SK-N-DZ (cell line): Measurements from ENCODE around the gene LAMA1. TPM values are rescaled to one million over a fixed set of nuclear protein-coding genes. Genes with fewer than 3 reads are reported as not detected.
"Not testable (repeated sequence)": the region's sequence is repeated elsewhere in the genome, so short reads cannot be mapped to it uniquely, and the experiment has no call there.

Experiments
- DNase-seq: peaks from one replicate; pipeline ENCODE4 v3.0.0-alpha.2; 2015; ENCODE audit warnings: low spot score
- polyA plus RNA-seq, 2 experiments: library from polyadenylated mRNA; depleted of rRNA; stranded (reverse); fragments of >200 nt; gene quantifications; 2 replicates each; pipeline ENCODE4 v1.2.3, GENCODE V29; 2014

The LAMA1 gene, protein sequence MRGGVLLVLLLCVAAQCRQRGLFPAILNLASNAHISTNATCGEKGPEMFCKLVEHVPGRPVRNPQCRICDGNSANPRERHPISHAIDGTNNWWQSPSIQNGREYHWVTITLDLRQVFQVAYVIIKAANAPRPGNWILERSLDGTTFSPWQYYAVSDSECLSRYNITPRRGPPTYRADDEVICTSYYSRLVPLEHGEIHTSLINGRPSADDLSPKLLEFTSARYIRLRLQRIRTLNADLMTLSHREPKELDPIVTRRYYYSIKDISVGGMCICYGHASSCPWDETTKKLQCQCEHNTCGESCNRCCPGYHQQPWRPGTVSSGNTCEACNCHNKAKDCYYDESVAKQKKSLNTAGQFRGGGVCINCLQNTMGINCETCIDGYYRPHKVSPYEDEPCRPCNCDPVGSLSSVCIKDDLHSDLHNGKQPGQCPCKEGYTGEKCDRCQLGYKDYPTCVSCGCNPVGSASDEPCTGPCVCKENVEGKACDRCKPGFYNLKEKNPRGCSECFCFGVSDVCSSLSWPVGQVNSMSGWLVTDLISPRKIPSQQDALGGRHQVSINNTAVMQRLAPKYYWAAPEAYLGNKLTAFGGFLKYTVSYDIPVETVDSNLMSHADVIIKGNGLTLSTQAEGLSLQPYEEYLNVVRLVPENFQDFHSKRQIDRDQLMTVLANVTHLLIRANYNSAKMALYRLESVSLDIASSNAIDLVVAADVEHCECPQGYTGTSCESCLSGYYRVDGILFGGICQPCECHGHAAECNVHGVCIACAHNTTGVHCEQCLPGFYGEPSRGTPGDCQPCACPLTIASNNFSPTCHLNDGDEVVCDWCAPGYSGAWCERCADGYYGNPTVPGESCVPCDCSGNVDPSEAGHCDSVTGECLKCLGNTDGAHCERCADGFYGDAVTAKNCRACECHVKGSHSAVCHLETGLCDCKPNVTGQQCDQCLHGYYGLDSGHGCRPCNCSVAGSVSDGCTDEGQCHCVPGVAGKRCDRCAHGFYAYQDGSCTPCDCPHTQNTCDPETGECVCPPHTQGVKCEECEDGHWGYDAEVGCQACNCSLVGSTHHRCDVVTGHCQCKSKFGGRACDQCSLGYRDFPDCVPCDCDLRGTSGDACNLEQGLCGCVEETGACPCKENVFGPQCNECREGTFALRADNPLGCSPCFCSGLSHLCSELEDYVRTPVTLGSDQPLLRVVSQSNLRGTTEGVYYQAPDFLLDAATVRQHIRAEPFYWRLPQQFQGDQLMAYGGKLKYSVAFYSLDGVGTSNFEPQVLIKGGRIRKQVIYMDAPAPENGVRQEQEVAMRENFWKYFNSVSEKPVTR (N-terminal part only)
- polyA plus RNA-seq (2014; cell fraction: cytosol; rRNA removed) = 25.4 and 30.3 TPM in 2 replicates
- 47.9 and 73.0 TPM in 2 replicates for polyA plus RNA-seq (2014; cell fraction: nucleus; rRNA removed)

- DNase-seq = peak; percentile 81
These were observed at the start of gene LAMA1 for GRCh38 chr18:7117390-7118355. Gene LAMA1, minus strand, starts transcription at chr18:7117797. Its CDS starts 77 bp downstream, at chr18:7117720.

GRCh38 chr18:7165846-7166393 is 48.3 kb upstream of the LAMA1 start:
- DNase-seq = no peak

DNA sequence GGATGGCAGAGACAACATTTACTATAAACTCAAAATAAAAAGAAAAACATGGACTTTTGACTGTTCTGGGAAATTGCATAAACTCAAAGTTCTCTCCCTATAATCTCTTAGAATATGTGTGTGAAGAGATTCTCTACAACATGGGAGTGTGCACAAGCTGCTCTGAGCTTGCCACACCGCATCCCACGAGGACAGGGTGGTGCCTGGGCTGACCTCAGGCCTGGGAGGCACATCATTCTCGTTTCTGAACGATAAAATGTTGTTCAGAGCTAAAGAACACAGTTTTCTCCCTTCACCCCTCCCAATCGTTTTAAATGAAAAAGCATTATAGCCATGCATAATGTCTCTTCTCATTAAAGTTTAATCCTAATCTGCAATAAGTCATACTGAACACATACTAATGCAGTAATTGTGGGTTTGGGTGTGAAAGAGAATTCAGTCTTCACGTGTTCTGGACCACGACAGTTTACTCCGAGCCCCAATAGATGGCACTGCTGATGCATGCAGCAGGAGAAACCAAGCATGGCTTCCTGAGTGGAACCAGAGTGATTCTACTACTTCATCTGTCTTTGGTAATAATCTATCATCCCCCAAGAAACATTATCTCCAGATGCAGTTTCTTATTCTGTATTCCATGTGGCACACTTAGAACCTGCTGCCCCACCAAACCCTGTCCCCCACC is 46.9 kb upstream of the LAMA1 start:
- DNase-seq = no peak

DNA sequence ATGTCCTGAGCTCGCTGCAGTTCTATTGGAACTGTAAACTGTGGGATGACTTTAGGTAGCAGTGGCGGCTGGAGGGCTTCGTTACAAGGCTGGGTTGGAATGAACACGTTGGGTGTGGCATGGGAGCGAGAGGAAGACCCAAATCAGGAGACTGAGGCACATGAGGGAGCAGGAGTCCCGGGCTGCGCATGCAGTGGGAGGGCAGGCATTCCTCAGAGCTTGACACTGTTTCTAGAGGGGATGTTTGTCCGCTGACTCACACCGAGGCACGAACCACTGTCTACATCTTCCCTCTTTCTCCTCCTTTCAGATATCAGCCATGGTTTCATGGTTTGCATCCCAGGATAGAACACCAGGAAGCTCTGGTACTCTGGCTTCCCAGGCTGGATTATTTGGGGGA is 40.6 kb upstream of the LAMA1 start:
- DNase-seq = no peak

- no peak for DNase-seq
These were observed 40.2 kb upstream of the LAMA1 start for GRCh38 chr18:7157760-7158159.

DNA sequence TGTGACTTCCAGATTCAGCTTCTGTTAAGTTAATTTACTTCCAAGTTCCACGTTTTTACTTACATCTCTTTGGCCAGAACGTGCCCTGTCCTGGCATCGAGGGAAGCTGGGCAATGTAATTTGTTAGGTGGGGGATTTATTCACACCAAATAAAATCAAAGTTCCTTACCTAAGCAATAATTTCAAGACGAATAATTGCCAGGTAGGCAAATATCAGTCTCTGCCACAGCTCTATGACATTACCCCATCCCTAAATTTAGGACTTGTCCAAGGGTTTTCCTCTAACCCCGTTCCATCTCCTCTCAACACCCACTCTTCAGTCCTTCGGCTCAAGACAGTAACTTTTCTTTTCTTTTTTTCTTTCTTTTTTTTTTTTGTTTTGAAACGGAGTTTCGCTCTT is 38.3 kb upstream of the LAMA1 start:
- no peak for DNase-seq

- DNase-seq = no peak
These were observed 37.5 kb upstream of the LAMA1 start for GRCh38 chr18:7155092-7155491.

- no peak for DNase-seq
These were observed 34.8 kb upstream of the LAMA1 start for GRCh38 chr18:7152440-7152839.

GRCh38 chr18:7147399-7147798 is 29.8 kb upstream of the LAMA1 start:
- DNase-seq = peak; percentile 51

GRCh38 chr18:7146067-7146466 is 28.5 kb upstream of the LAMA1 start:
- DNase-seq = no peak

DNA sequence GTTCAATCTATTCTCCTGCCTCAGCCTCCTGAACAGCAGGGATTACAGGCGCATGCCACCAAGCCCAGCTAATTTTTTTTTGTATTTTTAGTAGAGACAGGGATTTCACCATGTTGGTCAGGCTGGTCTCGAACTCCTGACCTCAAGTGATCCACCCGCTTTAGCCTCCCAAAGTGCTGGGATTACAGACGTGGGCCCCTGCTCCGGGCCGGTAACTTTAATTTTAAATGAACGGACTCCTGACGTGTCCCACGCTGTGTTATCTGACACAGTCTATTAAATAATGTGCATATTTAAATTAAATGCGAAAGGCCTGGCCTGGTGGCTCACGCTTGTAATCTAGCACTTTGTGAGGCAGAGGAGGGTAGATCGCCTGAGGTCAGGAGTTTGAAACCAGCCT is 27.3 kb upstream of the LAMA1 start:
- DNase-seq = not testable (repeated sequence)

GRCh38 chr18:7141287-7141686 is 23.7 kb upstream of the LAMA1 start:
- no peak for DNase-seq

DNA sequence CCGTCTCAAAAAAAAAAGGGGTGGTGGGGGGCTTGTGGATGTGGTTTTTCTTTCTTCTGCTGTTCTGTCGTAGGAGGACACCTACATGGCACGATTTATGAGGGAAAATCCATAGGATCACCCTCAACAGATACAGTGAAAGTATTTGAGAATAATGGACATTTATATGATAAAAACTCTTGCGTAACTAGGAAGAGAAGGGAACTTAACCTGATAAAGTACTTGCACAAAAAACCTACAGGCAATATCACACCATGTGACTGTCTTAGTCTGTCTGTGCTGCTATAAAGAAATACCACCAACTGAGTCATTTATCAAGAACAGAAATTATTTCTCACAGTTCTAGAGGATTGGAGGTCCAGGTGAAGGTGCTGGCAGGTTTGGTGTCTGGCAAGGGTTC is 21.8 kb upstream of the LAMA1 start:
- no peak for DNase-seq

GRCh38 chr18:7133181-7133580 is 15.6 kb upstream of the LAMA1 start:
- DNase-seq = no peak

DNA sequence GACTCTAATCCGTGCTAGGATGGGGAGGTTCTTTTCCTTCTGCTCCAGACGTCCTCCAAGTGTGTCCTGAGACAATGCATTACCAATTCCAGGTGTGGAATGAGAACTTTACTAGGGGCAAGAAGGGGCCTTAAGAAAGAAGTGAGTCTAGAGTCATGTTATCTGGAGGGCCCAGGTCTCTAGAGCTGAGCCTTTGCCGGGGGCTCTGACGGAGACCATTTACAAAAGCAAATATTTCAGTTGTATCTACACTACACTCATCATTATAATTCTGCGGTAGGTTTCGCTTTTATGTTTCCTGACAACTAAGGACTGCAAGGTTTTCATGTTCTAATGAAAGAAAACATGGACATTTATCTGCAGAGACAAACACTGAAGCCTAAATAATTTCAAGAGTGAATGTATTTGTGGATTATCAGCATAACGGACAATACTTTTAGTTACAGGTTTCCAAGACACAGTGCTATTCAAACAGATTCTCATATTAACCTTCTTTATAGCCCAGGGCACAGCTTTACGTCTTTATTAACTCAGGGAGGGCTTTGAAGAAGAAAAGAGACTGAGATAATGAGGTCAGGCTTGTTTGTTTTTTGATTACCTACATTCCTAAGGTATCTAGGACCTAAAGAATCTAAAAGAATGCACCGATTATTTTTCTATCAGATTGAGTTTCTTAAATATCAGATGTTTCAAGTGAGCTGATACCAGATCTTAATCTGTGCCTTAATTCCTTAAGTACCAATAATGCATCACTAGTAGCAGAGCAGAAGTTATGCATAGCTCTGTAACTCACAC is 15.0 kb upstream of the LAMA1 start:
- no peak for DNase-seq

GRCh38 chr18:7122376-7122775 is 4.8 kb upstream of the LAMA1 start:
- DNase-seq = no peak

DNA sequence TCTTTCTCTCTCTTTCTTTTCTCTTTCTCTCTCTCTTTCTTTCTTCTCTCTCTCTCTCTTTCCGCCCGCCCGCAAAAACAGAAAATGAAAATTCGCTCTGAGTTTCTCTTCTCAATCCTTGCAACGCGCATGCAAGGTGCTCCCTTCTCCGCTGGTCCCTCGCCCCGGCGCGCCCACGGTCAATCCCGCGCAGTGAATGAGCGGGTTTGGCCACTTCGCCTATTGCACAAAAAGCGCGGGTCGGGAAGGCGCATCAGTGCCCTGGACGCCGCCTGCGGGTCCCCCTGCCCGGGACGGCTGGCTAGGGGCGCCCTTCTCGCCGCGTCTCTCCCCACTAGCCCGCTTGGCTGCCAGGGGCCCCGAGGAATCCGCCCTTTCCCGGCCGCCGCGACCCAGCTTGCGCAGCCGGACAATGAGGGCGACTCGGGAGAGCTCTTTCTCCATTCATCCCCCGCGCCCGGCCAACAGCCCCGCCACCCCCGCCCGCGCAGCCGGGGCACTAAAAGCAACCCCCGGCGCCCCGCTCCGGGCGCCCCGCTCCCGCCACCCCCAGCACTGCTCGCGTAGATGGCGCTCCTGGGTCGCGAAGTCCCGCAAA is 706 bp downstream of the LAMA1 start:
- peak; percentile 29 for DNase-seq
